Prostate gland (tissue), 2 donors: ENCODE data around the gene MAGEA8.
"Not testable (repeated sequence)": the region's sequence is repeated elsewhere in the genome, so short reads cannot be mapped to it uniquely, and the experiment has no call there.

ENCODE experiments used
- CTCF ChIP-seq, 4 experiments: fragments of 200-600 bp in 2 of 4; fragments of 450-650 bp in 2 of 4; sonication (generic) in 2 of 4; IDR thresholded peaks; 1 replicate in 3 of 4; 2 replicates in 1 of 4; pipeline ENCODE4 v1.5.1; 2016 to 2019; ENCODE audit warnings: antibody characterized with exemption in 4 of 4, mild to moderate bottlenecking in 2 of 4, moderate library complexity in 2 of 4
- POLR2A ChIP-seq: fragments of 450-650 bp; IDR thresholded peaks from one replicate; pipeline ENCODE4 v1.6.1; 2016; ENCODE audit warnings: antibody characterized with exemption, mild to moderate bottlenecking

GRCh38 chrX:149932970-149933369, 52.0 kb downstream of the MAGEA8 start:
- TF ChIP-seq CTCF (IDR thresholded peaks at IDR 0.05); POLR2A: not testable (repeated sequence)
